ENCODE results near the gene DDX1. TPM values are rescaled to one million over a fixed set of nuclear protein-coding genes. Genes with fewer than 3 reads are reported as not detected.

Gene DDX1
- total RNA-seq, 3 donors from 2014 or later = 70.7 to 96.7 (median 72.4) TPM

GRCh38 chr2:15622214-15622613, 30.5 kb downstream of the DDX1 start:
- no peaks in the 10 kb centered on the region for H3K9me3 ChIP-seq
- intact Hi-C loops (cut with DNase I, micrococcal nuclease) = no loop called here
- no peak for DNase-seq
- H3K4me1 ChIP-seq (ENCODE audit: low read depth) = no peaks in the 10 kb centered on the region
- H3K36me3 ChIP-seq (ENCODE audit: low read depth) = peaks cover 15% of the 10 kb centered on the region
- no peak overlapping the region for H3K4me3 ChIP-seq
- no peak for ATAC-seq
- TF ChIP-seq, protein P1, sequence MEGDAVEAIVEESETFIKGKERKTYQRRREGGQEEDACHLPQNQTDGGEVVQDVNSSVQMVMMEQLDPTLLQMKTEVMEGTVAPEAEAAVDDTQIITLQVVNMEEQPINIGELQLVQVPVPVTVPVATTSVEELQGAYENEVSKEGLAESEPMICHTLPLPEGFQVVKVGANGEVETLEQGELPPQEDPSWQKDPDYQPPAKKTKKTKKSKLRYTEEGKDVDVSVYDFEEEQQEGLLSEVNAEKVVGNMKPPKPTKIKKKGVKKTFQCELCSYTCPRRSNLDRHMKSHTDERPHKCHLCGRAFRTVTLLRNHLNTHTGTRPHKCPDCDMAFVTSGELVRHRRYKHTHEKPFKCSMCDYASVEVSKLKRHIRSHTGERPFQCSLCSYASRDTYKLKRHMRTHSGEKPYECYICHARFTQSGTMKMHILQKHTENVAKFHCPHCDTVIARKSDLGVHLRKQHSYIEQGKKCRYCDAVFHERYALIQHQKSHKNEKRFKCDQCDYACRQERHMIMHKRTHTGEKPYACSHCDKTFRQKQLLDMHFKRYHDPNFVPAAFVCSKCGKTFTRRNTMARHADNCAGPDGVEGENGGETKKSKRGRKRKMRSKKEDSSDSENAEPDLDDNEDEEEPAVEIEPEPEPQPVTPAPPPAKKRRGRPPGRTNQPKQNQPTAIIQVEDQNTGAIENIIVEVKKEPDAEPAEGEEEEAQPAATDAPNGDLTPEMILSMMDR (IDR thresholded peaks at IDR 0.05) = no peak

DNA sequence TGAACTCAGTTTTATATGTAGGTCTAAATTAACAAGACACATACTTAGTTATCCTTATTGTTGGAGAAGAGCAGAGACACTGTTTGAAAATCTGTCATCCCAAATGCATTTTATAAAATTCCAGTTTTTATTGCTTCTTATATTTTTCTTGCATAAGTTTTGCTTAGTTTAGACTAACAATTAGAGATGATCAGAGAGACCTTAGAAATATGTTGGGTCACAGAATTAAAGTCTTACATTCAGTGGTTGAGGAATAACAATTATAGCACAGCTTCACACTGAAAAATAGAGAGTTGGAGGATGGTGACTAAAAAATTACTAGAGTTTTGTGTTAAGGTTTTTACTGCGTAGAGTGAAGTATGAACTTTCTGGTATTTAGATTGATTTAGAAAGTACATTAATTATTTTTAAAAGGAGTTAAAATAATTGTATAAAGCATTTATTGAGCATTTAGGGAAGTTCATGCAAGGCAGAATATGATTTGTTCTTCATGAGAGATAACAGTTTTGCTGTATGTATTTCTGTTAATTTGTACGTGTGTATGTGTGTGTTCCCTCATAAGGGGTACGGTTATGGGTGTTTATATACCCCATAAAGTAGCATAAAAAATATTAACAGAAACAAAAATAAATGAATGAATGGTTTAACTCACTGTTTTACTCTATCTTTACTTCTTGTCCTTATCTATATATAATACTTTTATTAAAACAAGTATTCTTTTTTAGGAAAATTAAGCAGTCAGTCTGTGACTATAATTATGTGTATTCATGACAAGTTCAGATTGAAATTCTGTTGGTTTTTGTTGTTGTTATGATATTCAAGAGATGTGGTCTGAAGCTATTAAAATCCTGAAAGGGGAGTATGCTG, 31.2 kb downstream of the DDX1 start:
- DNase-seq (no peak), ATAC-seq (no peak)
- intact Hi-C loops (cut with DNase I, micrococcal nuclease) = no loop called here
- Histone ChIP-seq H3K36me3 (ENCODE audit: low read depth) (peaks cover 14% of the 10 kb centered on the region), H3K4me3 (no peak overlapping the region), H3K4me1 (ENCODE audit: low read depth) (no peaks in the 10 kb centered on the region), H3K9me3 (no peaks in the 10 kb centered on the region)
- TF ChIP-seq, protein P1 (IDR thresholded peaks at IDR 0.05) = no peak

DNA sequence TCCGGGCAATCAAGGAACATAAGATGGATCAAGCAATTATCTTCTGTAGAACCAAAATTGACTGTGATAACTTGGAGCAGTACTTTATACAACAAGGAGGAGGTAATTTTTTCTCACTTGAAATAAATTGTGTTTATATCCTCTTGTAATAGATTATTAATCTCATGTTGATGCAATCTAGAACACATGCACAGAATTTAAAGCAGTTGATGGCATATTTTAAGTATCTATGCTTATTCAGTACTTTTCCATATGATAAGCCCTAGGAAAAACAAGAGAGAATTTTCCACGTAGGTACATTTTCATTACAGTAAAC, 31.8 kb downstream of the DDX1 start:
- no peak for ATAC-seq
- Histone ChIP-seq H3K36me3 (ENCODE audit: low read depth) (peaks cover 8% of the 10 kb centered on the region), H3K9me3 (no peaks in the 10 kb centered on the region), H3K4me3 (no peak overlapping the region), H3K4me1 (ENCODE audit: low read depth) (no peaks in the 10 kb centered on the region)
- no peak for DNase-seq
- TF ChIP-seq, protein P1 (IDR thresholded peaks at IDR 0.05) = no peak
- intact Hi-C loops (cut with DNase I, micrococcal nuclease) = no loop called here

DNA sequence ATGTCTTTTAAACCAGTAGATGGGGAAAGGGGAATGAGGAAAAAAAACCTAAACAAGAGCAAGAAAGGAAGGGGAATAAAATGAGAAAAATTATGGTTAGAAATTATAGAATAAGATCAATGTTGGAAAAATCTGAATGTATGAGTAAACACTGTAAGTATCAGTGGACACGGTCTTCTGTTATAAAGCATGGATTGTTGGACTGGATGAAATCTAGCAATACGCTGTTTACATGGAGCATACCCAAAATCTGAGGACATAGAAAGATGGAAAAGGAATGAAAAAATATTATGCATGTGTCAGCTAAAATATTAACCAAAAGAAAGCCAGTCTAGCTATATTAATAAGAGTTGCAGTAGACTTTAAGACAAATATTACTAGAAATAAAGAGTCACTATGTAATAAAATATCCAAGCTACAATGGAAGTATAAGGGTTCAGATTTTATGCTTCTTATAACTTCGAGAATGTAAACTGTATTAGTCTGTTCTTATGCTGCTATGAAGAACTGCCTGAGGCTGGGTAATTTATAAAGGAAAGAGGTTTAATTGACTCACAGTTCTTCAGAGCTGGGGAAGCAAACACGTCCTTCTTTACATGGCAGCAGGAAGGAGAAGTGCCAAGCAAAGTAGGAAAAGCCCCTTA, 32.4 kb downstream of the DDX1 start:
- no peak overlapping the region for H3K4me3 ChIP-seq
- TF ChIP-seq, protein P1 (IDR thresholded peaks at IDR 0.05) = no peak
- H3K9me3 ChIP-seq = no peaks in the 10 kb centered on the region
- intact Hi-C loops (cut with DNase I, micrococcal nuclease) = no loop called here
- DNase-seq (no peak), ATAC-seq (no peak)
- H3K4me1 ChIP-seq (ENCODE audit: low read depth) = no peaks in the 10 kb centered on the region
- H3K36me3 ChIP-seq (ENCODE audit: low read depth) = peaks cover 2% of the 10 kb centered on the region

GRCh38 chr2:15624903-15625302, 33.2 kb downstream of the DDX1 start:
- Histone ChIP-seq H3K4me3 (no peak overlapping the region), H3K4me1 (ENCODE audit: low read depth) (no peaks in the 10 kb centered on the region), H3K36me3 (ENCODE audit: low read depth) (no peaks in the 10 kb centered on the region), H3K9me3 (no peaks in the 10 kb centered on the region)
- no peak for ATAC-seq
- TF ChIP-seq, protein P1 (IDR thresholded peaks at IDR 0.05) = no peak
- intact Hi-C loops (cut with DNase I, micrococcal nuclease) = no loop called here
- no peak for DNase-seq

Measured in mucosa of descending colon (tissue), 3 donors.